RWPE1 (cell line): Measurements from ENCODE around the gene ANKDD1B.

Experiments used
- CTCF ChIA-PET: fragments of 350-600 bp; sonication (Branson Sonifier 250); formaldehyde crosslinking; extraction: SDS; loops from one replicate; lab custom pipeline; 2021; lab: Yijun Ruan, JAX
- POLR2A ChIA-PET: fragments of 400-600 bp; formaldehyde crosslinking; extraction: SDS; loops from one replicate; lab custom pipeline; 2020; ENCODE audit warnings: antibody characterized with exemption; ENCODE audit not compliant: low non-redundant PET; lab: Yijun Ruan, JAX
- DNase-seq: peaks from one replicate; pipeline ENCODE4 v3.0.0; 2012; ENCODE audit warnings: low spot score
- H3K27ac ChIP-seq: fragments of 450-650 bp; 2 replicates; pipeline ENCODE4 v1.5.1; 2017
- TF ChIP-seq, protein P1 (sequence below): fragments of 450-650 bp; conservative IDR thresholded peaks from 2 replicates; pipeline ENCODE4 v1.5.1; 2017; ENCODE audit warnings: low read depth, mild to moderate bottlenecking

ANKDD1B gene

DNA sequence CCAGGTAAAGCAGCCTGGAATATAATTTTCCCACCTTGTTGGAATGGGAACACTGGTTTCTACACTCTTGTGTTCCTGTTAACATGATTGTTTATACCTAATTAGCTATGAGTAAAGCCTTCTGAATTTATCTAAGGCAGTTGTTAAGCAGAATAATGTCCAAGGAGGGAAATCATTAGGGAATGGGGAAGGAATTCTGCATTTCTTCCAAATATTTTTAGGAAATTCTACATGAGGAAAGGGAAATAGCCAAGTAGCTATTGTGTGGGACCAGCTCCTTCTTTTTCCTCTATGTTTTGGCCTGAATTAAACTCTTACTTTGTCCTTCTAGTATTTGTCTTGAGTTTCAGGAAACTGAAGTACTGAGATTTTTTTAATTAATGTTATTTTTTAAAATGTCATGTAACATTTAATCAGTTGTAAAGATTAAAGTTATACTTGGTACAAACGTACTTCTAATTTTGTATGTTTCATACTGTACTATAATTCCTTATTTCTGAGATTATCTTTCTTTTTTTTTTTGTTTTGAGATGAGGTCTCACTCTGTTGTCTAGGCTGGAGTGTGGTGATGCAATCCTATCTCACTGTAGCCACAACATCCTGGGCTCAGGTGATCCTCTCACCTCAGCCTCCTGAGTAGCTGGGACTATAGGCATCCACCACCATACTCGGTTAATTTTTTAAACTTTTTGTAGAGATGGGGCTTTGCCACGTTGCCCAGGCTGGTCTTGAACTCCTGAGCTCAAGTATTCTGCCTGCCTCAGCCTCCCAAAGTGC lies 28.5 kb downstream of the ANKDD1B start:
- ChIA-PET POLR2A (no interaction called here), CTCF (interaction anchor here (0.7 to 0.8 kb wide), 2 partner anchors 17 to 1813 kb away, joined by 3 read pairs; no protein-coding TSS in a partner anchor)
- TF ChIP-seq, protein P1, sequence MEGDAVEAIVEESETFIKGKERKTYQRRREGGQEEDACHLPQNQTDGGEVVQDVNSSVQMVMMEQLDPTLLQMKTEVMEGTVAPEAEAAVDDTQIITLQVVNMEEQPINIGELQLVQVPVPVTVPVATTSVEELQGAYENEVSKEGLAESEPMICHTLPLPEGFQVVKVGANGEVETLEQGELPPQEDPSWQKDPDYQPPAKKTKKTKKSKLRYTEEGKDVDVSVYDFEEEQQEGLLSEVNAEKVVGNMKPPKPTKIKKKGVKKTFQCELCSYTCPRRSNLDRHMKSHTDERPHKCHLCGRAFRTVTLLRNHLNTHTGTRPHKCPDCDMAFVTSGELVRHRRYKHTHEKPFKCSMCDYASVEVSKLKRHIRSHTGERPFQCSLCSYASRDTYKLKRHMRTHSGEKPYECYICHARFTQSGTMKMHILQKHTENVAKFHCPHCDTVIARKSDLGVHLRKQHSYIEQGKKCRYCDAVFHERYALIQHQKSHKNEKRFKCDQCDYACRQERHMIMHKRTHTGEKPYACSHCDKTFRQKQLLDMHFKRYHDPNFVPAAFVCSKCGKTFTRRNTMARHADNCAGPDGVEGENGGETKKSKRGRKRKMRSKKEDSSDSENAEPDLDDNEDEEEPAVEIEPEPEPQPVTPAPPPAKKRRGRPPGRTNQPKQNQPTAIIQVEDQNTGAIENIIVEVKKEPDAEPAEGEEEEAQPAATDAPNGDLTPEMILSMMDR, result no peak
- no peak overlapping the region for H3K27ac ChIP-seq
- DNase-seq, result no peak

DNA sequence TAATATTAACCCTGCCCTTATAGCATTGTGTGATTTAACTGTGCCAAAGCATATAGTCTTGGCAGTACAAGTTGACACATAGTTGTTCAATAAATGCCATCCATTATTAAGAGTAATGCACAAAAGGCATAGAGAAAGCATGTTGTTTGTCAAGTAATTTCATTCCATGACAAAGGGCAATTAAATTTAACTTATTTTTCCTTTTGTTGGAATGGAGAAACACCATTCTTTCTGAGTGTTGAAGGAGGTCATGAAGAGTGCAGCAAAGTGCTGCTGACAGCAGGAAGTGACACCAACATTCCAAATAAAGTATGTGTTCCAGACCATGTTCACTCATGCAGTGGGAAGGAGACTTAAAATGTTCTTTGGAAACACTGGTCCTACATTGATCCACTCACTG lies 29.1 kb downstream of the ANKDD1B start:
- peak; percentile 69 for DNase-seq
- H3K27ac ChIP-seq, result no peak overlapping the region
- CTCF ChIA-PET, result no interaction called here
- POLR2A ChIA-PET, result no interaction called here
- TF ChIP-seq, protein P1, result no peak

DNA sequence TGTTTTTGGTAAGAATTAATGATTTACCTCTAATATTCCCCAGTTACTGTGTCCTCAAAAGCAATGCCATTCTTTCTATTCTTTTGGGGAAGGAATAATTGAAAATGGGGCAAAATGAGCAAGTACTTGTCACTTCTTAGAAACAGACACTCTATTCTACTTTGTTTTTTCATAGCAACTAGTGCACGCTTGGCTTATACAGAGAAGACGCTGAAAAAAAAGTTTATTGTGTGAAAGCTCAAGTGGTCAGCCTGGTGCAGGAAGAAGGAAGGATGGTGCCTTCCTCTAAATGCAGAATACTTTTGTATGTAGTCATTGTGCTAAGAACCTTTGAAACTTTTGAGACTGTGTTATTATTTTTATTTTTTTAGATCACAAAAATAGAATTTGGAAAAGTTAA lies 29.6 kb downstream of the ANKDD1B start:
- TF ChIP-seq, protein P1, result no peak
- CTCF ChIA-PET, result no interaction called here
- no peak for DNase-seq
- POLR2A ChIA-PET, result no interaction called here
- H3K27ac ChIP-seq, result no peak overlapping the region

DNA sequence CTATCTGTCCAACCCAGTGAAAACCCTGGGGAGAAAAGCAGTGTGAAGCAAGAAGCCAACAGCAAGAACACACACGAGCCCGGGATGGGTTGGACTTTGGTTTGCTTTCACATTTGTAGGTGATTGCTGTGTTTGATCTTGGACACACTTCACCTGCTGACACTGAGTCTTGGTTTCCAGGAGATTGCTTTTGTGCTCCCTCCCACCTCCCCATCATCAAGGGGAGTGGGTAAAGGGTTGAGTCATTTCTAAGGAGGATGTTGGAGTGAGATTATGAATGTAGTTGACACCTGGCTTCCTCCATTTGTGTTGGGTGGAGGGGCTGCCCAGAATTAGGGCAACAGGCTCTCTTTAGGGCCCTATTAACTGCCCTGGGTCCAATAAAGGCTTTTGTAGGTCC lies 37.5 kb downstream of the ANKDD1B start:
- H3K27ac ChIP-seq, result no peak overlapping the region
- POLR2A ChIA-PET, result no interaction called here
- DNase-seq, result no peak
- TF ChIP-seq, protein P1, result no peak
- CTCF ChIA-PET, result interaction anchor here (0.5 to 0.7 kb wide), 3 partner anchors 47 to 456 kb away, joined by 3 to 6 read pairs (median 3); no protein-coding TSS in a partner anchor

DNA sequence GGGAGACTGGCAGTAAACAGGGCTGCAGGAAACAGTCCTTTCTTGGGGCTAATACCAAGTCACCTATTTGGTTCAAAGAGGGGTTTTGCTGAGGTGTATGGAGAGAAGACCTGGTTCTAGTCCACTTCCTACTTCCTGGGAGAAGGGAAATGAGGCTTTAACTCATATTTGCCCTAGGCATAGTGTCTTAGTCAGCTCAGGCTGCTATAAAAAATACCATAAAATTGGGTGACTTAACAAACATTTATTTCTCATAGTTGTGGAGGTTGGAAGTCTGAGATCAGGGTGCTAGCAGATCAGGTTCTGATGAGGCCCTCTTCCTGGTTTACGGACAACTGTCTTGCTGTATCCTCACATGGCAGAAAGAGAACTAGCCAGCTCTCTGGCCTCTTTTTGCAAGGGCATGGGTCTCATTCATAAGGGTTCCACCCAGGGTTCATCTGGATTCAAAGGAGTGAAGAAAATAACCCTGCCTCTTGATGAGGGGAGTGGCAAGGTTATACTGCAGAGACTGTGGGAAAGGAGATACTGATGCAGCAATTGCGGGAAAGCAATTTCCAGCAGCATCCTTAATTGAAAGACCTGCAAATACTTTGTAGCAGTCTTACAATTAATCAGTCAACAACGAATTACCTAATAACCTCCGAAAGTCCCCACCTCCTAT lies 40.5 kb downstream of the ANKDD1B start:
- ChIA-PET POLR2A (no interaction called here), CTCF (interaction anchor here (0.5 kb wide), 1 partner anchor 689 kb away, joined by 3 read pairs; no protein-coding TSS in a partner anchor)
- H3K27ac ChIP-seq, result no peak overlapping the region
- TF ChIP-seq, protein P1, result no peak
- DNase-seq, result no peak

DNA sequence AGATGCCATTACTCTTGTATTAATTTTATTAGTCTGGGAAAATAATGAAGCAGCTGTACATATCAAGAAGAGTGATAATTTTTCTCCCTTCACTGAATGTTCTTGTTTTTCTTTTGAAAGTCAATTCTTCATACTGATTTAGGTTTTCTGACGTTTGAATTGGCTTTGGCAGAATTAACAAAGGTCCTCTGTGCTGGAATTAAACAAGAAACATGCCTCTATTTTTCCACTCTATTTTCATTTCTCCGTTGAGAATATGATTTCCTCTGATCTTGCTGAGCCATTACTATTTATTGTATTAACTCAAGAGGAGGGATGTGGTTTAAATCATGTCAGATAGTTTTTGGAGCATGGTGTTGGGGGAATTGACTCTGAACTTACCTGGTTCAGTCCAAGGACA lies 42.3 kb downstream of the ANKDD1B start:
- no peak for DNase-seq
- CTCF ChIA-PET, result no interaction called here
- POLR2A ChIA-PET, result no interaction called here
- H3K27ac ChIP-seq, result no peak overlapping the region
- TF ChIP-seq, protein P1, result no peak
